ENCODE results near the gene KSR2.

GRCh38 chr12:117832459-117833457, 136.0 kb downstream of the KSR2 start:
- TF ChIP-seq, protein P1, sequence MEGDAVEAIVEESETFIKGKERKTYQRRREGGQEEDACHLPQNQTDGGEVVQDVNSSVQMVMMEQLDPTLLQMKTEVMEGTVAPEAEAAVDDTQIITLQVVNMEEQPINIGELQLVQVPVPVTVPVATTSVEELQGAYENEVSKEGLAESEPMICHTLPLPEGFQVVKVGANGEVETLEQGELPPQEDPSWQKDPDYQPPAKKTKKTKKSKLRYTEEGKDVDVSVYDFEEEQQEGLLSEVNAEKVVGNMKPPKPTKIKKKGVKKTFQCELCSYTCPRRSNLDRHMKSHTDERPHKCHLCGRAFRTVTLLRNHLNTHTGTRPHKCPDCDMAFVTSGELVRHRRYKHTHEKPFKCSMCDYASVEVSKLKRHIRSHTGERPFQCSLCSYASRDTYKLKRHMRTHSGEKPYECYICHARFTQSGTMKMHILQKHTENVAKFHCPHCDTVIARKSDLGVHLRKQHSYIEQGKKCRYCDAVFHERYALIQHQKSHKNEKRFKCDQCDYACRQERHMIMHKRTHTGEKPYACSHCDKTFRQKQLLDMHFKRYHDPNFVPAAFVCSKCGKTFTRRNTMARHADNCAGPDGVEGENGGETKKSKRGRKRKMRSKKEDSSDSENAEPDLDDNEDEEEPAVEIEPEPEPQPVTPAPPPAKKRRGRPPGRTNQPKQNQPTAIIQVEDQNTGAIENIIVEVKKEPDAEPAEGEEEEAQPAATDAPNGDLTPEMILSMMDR (IDR thresholded peaks at IDR 0.05) = no peak
- TF ChIP-seq POLR2A (IDR thresholded peaks at IDR 0.05) = no peak
- TF ChIP-seq POLR2AphosphoS5 (IDR thresholded peaks at IDR 0.05) = no peak
